HG03097 (cell line): ENCODE results near the gene FAM210A.
"Not testable (repeated sequence)": the region's sequence is repeated elsewhere in the genome, so short reads cannot be mapped to it uniquely, and the experiment has no call there.

Source experiments
- ATAC-seq: cut with Tn5 transposase; IDR thresholded peaks from one replicate; pipeline ENCODE4 v1.9.1; 2021; ENCODE audit not compliant: unreplicated experiment, low FRiP score

FAM210A gene

DNA sequence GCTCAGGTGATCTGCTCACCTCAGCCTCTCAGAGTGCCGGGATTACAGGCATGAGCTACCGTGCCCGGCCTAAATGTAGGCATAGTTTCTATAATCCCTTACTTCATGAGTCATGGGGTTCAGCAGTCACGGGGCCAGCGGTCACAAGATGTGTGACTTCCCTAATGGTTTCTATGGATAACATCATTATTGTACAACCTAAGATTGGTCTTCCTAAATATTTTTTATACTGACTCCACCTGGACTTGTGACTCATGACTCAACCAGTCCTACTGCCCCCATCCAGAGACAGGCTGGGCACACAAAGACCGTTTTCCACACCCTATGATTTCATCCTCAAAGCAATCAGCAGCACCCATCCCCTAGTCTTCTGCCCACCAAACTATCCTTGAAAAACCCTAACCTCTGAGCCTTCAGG is 15.9 kb downstream of the FAM210A start:
- ATAC-seq: no peak

DNA sequence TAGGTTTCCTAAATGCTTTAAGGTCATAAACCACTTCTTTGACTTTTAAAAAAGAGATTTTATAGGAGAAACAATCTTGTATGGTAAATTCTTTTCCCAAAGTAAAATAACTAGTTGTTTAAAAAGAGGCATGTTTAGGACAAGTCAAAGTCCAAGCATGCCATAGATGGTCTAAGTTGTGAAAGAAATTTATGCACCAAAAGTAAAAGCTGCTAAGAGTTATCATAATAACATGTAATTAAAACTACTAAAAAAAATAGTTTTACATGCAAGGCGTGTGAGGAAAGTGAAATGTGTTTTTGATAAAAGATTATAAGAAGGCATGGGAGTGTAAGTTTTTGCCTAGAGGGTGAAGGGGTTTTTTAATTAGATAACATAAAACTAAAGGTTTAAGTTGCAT is 22.5 kb downstream of the FAM210A start:
- ATAC-seq: no peak

DNA sequence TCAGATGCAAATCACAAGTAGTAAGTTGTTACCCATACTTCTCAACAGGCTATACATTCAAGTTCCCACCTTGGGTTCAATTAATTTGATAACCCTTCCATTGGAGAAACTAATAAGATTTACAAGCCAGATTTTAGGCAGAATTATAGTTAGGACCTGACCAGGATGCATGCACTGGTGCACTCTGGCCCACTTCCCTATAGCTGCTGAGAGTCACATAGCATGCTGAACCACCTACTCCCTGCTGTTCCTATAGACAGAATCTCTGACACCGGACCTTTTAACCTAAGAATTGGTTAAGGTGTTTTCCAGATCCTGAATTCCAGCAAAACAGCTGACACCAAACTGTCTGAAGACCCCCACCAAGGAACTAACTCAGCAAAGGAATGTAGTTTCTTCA is 26.2 kb downstream of the FAM210A start:
- no peak for ATAC-seq

DNA sequence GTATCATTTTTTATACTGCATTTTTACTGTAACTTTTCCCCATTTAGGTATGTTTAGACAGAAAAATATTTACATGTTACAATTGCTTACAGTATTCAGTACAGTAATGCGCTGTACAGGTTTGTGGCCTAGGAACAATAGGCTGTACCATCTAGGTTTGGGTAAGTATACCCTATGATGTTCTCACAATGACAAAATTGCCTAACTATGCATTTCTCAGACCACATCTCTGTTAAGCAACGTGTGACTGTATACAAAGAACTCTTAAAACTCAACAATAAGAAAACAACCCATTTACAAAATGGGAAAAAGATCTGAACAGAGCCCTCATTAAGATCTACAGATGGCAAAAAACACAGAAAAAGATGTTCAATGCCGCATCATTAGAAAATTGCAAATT is 29.4 kb downstream of the FAM210A start:
- no peak for ATAC-seq

DNA sequence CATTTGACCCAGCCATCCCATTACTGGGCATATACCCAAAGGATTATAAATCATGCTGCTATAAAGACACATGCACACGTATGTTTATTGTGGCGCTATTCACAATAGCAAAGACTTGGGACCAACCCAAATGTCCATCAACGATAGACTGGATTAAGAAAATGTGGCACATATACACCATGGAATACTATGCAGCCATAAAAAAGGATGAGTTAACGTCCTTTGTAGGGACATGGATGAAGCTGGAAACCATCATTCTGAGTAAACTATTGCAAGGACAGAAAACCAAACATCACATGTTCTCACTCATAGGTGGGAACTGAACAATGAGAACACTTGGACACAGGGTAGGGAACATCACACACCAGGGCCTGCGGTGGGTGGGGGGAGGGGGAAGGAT is 31.0 kb downstream of the FAM210A start:
- not testable (repeated sequence) for ATAC-seq

DNA sequence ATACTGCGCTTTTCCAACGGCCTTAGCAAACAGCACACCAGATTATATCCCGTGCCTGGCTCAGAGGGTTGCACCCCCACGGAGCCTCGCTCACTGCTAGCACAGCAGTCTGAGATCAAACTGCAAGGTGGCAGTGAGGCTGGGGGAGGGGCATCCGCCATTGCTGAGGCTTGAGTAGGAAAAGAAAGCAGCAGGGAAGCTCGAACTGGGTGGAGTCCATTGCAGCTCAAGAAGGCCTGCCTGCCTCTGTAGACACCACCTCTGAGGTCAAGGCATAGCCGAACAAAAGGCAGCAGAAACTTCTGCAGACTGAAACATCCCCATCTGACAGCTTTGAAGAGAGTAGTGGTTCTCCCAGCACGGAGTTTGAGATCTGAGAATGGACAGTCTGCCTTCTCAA is 36.3 kb downstream of the FAM210A start:
- ATAC-seq: not testable (repeated sequence)

DNA sequence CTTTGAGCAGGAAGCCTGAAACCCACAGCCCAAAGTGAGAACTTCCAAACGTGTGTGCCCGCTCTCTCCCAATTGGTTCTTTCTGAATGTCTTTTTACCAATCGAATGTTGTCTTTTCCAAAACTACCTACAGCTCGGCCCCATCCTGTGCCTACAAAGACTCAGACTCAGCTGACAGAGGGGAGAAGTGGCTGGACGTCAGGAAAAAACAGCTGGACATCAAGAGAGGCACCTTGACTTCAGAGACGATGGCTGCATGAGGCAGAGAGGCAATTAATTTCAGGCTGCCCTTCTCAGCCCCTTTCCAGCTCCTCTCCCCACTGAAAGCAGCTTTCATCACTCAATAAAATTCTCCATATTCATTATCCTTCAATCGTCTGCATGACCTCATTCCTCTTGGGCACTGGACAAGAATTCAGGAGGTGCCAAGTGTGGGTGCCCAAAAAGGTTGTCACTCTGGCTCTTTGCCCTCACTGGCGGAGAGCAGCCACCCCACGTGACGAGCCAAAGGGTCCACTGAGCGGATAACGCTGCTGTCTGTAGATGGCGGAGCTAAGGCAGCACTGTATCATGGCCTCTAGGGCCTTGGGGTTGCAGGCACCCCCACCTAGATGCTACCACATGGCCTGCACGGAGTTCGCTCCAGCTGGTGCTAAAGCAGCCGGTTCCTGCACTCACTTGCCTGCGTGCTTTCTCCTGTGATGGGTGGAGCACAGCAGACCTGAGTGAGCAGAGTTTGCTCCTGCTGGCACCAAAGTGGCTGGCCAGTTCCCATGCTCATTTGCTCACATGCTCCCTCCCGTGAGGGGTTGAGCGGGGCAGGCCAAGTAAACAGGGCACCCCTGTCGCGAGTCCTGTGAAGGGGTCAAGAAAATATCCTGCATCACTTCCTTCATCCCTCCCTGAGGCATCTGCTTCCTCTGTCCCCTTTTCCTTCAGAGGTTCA is 37.9 kb downstream of the FAM210A start:
- ATAC-seq: no peak

DNA sequence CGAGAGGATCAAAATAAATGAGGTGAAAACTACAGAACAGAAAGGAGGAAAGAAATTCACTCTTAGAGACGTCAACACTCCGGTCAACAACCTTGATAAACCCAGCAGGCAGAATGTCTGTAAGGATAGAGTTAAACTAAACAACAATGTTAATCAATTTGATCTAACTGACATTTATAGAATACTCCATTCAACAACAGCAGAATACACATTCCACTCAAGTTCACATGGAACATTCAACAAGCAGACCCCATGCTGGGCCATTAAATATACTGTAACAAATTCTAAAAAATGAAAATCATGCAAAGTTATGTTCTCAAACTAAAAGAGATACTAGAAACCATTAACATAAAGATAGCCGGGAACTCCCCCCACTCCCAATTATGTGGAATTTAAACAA is 41.8 kb downstream of the FAM210A start:
- ATAC-seq: no peak

DNA sequence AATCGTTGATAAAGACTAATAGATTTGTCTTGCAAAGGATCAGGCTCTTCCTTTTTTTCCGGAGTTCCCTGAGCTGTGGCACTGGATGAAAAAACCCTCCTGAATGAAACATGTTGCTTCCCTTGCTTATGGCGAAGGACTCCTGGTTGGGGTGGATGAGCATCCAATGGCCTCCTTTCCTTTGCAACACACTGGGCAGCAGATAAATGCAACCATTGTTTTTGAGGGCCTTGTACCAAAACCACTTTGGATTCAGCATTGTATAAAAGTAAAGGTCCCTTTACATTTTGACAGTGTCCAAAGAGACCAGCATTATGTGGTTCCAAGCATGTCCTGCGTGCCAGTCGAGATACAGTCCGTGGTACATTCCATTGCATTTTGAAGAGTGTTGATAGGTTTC is 44.7 kb downstream of the FAM210A start:
- ATAC-seq: no peak

DNA sequence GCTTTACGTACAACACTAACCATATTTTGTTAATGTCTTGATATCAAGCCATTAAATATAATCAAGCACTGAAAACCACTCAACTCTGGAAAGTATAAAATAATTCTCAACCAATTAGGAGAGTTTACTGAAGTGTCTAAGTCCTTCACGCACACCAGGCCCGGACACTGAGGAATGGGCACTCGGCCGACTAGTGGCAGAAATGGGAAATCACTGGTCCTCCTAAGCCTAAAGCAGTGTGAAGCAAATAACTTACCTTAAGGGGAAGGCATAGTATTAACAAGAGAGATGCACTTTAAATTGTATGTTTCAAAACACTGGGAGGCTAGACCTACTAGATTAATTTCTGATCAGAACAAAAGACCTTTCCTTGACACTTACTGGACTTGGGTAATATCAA is 45.7 kb downstream of the FAM210A start:
- ATAC-seq: no peak

DNA sequence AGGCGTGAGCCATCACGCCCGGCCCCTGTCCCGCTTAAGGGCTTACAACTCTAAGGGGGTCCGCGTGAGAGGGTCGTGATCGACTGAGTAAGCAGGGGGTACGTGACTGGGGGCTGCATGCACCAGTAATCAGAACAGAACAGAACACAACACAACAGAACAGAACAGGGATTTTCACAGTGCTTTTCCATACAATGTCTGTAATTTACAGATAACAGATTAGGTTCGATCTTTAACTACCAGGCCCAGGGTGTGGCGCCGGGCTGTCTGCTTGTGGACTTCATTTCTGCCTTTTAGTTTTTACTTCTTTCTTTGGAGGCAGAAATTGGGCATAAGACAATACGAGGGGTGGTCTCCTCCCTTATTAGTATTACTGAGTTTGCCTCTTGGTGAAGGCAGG is 49.0 kb downstream of the FAM210A start:
- not testable (repeated sequence) for ATAC-seq

DNA sequence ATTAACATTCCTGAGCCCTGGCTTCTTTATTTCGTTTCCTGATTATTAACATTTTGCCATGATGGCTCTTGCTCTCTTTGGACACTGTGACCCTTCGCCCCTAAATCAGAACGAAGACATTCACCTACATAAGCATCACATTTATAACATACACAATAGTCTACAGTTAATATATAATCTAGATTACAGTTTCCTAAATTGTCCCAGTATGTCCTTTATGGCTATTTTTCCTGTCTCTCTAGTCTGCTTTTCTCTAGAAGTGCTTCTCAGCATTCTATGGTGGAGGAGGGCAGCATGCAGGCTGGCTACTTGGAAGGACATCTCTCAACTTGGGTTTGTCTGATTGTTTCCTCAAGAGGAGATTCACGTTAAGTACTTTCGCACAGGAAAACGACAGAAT is 49.9 kb downstream of the FAM210A start:
- ATAC-seq: no peak

DNA sequence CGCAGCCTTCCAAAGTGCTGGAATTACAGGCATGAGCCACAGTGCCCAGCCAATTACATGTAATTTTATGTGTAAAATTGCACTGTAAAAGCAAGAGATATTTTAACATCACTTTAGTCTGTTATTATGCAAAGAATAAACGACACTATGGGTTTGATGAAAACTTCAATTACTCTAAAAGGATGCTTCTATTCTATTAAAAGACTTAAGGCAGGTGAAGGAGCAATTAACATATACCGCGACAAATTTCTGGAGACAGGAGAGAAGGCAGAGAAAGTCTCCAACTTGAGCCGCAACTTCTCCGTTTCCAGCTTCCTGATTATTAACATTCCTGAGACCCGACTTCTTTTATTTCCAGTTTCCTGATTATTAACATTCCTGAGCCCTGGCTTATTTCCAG is 53.7 kb downstream of the FAM210A start:
- ATAC-seq: no peak

DNA sequence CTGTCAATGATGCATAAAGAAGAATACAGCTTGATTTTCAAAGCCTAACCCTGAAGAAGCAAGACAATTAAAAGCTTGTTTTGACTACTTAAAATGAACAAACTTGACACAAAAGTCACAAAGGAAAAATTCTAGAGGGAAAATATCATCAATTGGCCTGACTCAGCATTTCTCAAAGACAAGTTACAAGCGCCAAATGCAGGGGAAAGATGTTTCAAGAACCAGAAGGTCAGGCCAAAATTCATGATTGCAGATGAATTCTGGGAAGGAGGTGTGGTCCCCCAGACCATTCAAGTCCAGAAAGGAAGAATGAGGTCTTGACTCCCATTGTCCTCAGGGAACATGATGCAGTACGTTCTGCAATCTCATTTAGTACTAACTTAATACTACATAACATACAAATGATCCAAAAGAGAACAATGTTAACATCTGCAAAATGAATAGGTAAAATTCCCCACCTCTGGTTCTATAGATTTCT is 64.5 kb downstream of the FAM210A start:
- ATAC-seq: no peak

DNA sequence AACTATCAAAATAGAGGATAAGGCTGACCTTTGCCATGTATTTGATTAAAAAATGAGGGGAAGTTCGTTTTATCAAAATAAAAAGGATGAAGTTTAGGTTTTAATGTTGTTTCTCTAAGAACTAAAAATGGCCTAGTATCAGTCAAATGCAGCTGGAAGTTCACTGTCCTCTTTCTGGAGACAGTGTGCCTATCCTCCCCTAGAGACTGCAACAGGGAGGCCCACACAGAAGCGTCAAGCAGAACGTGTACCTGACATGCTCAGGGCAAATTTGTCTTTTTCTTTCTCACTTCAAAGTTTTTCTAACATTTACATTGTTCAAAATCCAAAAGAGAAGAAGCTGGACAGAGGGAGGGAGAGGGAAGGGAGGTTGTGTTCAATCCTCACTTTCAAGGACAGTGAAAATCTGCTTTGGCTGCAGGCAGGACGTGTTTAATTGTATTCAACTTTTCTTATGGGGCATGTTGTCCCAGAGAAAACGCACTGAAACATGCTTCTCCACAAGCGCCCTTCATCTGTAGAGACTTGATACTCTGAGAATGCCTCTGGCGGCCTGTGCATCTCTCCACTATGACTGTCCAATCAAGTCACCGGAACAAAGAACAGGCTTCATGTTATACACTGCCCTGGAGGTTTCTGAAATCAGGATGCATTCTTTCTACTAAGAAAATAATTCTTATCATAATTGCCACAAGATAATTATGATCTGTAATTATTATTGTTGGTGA is 65.1 kb downstream of the FAM210A start:
- ATAC-seq: no peak

DNA sequence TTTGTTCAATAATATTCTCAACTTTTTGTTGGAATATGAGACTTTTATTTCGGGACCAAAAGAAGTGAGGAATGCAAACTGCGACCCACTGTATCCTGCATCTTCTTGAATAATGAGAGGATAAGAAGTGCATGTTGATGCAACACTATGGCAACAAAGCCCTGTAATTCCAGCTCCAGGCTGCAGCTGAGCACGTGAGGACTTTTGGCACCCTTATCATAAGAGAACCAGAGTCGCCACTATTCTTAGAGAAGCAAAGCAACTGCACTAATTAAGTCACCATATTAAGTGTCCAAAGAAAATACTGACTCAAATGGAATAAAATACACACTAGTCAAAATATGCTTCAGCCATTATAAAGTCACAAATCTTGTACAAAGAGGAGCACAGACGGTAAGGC is 65.8 kb downstream of the FAM210A start:
- ATAC-seq: no peak

DNA sequence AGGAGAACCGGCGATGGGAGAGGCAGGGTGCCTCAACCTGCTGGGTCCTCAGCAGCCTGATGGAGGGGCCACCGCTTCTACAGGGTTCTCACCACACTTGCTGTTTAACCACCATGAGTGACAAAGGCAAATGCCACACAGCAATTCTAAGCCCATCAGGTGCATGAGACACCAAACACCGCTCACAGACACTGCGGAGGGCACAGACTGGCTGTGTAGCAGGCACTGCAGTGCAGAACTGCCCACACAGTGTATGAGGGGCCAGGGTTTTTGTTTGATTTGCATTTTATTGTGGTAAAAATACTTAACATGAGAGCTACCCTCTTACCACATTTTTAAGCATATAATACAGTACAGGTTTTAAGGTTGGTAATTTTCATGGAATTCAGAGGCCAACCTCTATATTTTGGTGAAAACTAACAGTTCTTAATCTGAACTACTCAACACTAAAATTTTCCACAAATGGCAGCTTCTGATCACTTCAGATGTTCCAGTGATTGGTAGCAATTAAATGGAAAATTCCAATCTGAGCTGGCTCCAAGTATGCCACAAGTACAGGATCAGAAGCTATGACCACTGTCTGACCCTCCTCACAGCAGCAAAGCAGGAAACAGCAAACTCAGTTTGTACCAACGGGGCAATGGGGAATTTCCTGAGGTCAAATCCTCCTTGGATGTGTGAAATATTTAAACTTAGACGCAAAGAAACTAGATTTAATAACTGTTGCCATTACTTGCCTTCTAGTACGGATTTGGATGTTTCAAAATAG is 67.7 kb downstream of the FAM210A start:
- ATAC-seq: no peak

DNA sequence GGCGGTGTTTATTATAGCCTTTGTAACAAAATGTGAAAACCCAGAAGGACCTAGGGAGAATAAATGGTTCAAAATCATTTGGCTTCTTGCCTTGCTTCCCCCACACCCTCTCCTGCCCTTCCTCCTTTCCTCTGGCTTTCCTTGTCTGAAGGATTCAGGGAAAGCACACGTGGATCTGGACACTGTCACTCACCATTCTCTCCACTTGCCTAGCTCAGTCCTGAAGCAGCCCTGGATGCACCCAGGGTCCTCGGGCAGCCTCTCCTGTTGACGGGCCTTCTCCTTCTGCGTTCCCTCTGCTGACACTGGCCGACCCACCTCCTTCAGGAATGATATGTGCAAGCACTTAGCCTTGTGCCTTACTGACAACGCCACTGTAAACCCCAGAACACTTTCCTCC is 68.4 kb downstream of the FAM210A start:
- ATAC-seq: no peak

DNA sequence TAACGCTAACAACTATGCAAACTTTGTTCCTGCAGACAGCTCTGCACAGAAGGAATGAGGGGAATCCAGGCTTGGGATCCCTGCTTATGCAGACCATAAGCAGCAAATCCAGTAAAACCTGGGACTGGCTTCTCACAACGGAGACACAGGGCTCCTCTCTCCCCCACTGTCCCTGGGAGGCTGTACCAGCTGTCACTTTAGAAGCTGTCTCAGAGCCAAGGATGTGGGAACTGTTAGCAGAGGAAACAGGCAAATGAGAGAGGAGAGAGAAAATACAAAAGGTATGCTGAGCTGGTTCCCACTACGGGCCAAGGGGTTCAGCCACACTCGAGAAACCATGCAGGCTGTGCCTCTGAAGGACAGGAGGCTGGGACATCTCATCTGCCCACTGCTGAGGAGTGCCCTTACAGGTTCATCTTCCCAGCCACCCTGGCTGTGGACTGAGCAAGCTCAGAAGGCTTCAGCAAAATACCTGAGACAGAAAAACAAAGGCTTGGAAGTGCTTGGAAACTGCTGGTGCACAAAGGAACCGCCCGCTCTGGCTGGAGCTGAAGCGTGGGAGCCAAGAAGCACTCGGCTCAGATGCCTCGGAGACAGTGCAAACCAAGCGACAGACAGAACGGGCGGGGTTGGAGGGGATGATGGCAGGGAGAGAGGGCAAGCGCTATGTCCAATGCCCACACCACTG is 72.5 kb downstream of the FAM210A start:
- no peak for ATAC-seq
